ENCODE data around the gene TKT.

DNA sequence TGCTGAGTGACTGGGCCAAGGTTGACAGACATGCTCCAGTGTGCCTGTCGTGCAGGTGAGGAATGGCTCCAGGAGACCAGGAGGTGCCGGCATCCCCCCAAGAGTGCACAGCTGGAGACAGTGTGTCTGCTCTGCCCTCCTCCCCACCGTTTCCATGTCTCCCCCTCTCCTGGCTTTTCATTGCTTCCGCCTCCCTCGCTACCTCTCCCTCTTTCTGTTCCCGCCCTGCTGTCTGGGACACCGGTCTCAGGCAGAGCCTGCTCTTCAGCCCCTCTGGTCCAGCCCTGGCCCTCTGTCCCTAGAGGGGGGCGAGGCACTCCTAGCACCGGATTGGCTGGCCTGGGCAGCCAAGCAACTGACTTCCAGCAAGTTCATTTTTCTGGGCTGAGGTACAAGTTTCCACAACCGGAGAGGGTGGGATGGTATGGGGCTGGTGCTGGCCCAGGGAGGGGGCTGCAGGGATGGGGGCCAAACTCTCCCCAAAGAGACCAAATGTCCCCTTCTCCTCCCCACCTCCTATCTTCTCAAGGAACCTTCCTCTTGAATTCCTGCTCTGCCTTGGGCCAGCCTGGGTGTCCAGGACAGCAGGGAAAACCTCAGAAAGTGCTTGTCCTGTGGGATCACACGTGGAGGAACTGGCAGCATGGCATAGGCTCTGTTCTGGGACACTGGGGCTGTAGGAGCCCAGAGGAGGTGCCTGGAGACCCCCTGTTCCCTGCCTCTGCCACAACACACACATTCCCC, 62.2 kb downstream of the TKT start:
- TF ChIP-seq GATA3 (IDR thresholded peaks at IDR 0.05; ENCODE audit: low read depth, low read length) (no peak), GATA2 (IDR thresholded peaks at IDR 0.05; ENCODE audit: low read depth, low read length) (no peak)

Measured in SH-SY5Y (cell line).